HL-60/S4 treated with retinoic acid at 250 ng/mL for 4 days and 3 days (cell line): ENCODE results near the gene DCTN3.

ENCODE experiments used
- in situ Hi-C: fragments of 300-500 bp; cut with MboI; formaldehyde crosslinking; loops from 2 replicates; pipeline ENCODE4 v1.7.0; 2022; ENCODE audit warnings: low sequenced_read_pairs

The DCTN3 gene

DNA sequence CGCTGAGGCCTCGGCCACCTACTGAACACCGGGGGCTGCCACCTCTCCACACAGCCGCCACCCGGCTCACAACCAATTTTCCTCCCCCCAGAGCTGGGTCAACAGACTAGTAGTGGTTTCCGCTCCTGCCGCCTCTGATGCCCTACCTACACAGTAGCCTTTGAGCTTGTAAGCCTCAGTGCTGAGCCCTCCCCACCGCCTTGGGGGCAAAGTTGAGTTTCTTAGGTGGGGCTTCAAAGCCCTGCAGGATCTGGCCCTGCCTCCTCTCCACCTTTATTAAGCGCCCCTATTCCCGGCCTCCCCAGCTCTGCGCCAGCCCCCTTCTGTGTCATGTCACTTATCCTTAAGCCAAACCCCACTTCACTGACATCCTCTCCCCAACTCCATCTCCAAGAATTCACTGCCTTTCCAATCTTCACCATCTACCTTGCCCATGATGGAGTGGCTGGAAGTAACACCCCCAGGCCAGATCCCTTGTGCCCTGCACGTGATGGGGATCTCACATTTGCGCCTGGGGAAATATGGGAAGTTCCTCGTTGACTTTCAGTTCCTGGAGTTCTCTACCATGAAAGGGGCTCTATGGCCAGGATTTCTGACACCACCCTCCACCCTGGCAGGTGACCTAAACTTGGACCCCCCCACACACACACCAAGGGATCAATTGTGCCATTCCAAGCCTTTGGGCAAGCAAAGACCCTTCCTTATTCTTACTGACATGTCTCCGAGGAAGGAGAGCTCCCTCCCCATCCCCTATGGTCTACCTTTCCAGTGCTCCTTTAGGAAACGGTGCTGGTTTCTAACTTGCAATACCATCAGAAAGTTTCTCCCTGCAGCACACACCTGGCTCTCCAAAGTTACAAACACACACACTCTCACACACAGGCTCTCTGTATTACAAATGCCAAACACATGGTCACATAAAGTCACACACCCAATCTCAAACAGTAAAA is 28.1 kb downstream of the DCTN3 start:
- in situ Hi-C loops: loop anchor here (25.0 kb wide), 1 partner anchor 155 kb away; no protein-coding TSS in a partner anchor

DNA sequence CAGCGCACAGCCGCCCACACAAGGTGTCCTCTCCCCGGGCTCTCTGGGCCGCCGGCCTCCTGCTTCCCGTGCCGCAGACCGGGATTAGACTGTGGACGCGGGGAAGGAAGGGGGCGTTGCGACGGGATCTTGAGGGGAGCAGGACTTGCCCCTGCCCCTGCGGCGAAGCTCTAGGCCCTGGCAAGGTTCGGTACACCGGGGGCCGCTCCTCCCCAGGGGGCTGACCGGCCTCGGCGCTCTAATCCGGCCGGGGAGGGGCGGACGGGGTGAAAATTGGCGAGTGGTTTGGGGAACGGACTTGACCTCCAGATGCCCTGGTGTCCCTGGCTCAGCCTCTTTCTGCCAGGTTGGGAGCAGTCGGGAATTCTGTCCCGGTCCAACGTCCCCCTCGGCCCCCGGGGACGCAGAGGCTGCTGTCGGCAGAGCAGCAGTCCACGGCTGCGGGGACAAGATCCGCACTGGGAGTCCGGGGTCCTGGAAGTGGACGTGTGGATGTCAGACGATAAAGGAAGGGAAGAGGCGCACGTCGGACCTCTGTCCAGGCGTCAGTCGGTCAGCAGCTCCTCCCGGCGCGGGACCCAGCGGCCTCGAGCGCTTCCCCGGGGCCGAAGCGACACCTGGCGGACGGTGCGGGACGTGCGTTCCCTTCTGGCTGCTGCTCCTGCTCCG is 28.9 kb downstream of the DCTN3 start:
- in situ Hi-C loops: loop anchor here (25.0 kb wide), 1 partner anchor 154 kb away; no protein-coding TSS in a partner anchor

DNA sequence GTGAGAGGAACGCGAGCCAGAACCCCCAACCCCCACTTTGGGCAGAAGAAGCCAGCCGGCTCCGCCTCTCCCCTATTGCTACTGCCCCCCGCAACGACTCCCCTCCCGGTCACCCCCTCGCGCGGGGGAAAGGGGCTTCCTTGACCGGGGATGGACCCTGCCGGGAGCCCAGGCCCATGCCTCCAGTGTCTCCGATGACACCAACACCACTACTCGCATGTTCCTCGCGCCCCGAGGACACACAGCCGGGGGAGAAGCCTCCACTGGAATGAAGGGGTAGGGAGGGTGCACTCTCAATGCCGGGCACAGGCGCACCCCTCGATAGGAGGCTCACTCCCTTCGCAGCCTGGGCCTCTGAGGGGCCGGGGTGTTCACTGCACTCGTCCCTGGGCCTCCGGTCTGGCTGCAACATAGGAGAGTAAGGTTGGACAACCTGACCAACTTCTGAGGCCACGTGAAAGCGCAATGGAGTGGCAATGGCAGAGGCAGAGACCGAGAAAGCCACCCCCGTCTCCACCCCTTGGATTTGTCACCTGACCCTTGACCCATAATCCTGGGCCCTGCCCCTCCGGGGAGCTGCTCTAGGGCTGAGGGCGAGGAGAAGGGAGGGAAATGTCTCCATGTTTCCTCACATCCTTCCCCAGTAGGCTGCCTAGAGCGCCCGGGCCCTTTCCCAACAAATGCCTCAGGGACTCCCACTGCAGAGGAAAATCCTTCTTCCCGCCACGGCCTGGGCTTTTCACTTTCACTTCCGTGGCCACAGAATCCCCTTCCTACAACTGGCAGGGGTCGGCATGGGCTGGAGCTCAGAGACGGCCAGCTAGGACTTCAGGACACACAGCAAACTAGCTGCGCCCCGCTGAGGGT is 29.7 kb downstream of the DCTN3 start:
- in situ Hi-C loops: loop anchor here (25.0 kb wide), 1 partner anchor 153 kb away; no protein-coding TSS in a partner anchor

DNA sequence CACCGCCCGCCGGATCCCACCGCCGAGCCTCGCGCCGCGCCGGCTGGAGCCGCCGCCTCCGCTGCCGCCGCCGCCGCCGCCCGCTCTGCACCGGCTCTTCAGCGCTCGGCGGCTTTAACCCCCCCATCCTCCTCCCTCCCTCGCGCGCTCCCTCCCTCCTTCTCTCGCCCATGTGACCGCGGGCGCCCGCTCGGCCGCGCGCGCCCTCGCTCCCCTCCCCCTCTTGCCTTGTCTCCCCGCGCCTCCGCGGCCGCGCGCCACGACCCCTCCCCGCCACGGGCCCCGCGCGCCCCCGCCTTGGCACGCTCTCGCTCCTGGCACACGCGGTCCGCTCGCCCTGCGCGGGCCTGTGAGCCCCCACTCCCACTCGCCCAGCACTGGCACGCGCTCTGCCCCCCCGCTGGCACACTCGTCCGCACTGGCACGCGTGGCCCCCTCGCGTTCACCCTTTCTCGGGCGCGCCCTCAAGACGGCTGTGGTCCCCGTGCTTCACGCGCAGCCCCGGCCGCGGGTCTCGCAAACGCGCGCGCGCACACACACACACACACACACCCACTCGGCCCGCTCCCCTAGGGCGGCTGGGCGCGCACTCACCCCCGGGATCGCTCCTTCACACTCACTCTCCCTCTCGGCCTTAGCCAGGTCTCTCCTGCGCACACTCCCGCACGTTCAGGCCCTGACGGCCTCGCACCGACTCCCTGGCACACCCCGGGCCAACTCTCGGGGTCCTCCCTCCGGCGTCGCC is 30.5 kb downstream of the DCTN3 start, which contains the start of gene CNTFR:
CNTFR (minus strand) TSS at position 89 of the 745 bp plus-strand sequence. CDS start 20,743 bp downstream, outside the sequence.
- in situ Hi-C loops: loop anchor here (25.0 kb wide), 1 partner anchor 153 kb away; no protein-coding TSS in a partner anchor

DNA sequence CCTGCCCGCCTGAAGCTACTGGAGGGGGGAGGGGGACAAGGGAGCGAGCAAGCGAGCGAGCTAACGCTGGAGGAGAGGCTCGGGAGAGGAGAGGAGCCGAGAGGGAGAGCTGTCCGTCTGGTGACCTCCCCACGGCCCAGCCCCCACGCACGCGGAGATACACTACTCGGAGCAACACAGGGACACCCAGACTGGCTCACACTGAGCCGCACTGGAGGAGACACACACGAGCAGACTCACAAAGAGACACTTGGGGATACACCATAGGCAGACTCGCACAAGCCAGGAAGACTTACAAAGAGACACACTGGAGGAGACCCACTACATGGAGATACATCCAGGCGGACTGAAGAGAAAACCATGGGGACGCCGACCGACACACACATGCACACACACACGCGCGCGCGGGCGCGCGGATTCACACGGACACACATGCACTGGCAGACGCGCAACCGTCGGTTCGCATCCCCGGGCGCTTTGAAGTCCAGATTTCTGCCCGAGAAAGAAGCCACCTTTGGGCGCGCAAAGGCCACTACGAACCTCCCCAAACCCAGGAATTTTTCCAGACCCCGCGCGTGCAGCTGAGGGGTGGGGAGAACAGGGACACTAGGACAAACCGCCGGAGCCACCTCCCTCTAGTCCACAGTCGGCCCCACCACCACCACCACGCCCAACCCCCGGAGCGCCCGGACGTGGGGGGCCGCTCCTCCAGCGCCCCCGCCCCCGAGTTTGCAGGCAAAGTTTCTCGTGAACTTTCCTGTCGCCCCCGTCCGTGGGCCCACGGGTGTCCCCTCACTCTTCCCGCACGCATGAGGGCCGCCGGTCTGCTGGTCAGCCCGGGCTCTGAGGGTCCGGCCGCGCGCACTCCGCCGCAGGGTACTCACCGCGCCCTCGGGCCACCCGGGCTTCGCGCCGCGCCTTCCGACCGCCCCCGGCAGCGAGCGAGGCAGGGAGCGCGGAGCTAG is 31.3 kb downstream of the DCTN3 start:
- in situ Hi-C loops: loop anchor here (25.0 kb wide), 1 partner anchor 152 kb away; no protein-coding TSS in a partner anchor

DNA sequence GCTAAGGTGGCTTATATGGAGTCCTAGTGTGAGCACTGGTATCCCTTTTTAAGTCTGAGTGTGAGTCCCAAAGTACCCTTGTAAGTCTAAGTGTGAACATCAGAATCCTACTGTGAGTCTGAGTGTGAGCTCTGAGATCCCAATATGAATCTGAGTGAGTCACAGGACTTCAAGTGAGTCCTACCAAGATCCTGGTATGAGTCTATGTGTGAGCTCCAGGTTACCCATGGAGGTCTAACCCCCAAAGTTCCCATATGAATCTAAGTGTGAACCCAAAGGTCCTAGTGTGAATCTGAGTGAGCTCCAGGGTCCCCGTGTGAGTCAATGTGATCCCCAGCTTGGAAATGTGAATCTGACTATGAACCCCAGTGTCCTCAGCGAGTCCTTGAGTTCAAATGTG is 33.0 kb downstream of the DCTN3 start:
- in situ Hi-C loops: loop anchor here (25.0 kb wide), 1 partner anchor 150 kb away; no protein-coding TSS in a partner anchor

DNA sequence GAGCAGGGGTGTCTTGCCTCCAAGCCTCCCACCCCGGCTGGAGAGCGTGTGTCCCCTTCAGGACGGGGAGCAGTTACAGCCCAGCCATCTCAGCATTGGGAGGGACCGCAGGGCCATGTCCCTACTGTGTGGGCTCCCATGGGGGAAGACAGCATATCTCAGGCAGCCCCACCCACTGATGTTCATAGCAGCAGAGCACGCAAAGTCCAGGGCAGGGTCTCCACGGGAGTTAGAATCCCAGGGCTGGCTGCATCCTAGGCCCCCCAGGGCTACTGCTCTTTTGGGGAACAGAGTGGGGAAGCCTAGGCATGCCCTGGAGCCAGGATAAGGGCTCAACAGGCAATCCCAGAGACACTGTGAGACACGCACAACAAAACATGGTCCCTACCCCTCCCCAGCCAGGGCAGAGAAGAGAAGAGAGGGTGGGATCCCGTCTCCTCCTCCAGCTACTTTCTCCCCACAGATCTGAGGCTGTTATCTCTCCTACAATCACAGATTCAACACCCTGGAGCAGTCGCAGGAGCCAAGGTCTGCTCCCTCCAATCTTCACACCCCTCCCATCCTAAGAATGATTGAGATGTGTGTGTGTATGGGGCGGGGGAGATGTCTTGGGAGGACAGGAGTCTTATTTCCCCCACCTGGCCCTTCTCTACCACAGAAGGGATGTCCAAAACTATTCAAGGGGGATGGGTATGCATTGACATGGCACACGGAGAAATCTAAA is 34.2 kb downstream of the DCTN3 start:
- in situ Hi-C loops: loop anchor here (25.0 kb wide), 1 partner anchor 149 kb away; no protein-coding TSS in a partner anchor

DNA sequence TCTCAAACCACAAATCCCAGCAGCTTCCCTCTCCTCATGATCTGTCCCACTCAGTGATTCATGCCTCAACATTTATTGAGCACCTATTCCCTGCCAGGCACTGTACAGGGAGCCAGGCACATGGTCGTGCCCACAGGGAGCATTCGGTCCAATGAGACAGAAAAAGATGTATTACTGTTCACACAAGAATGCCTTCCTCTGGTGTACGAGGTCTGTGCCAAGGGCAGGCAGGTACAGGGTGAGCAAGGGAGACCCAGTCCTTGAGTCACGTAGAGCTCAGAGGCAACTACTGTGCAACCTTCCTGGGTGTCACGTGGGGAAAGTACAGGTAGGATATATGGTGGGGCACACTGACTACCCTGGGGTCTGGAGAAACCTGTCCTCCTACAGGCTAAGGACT is 35.3 kb downstream of the DCTN3 start:
- in situ Hi-C loops: loop anchor here (25.0 kb wide), 1 partner anchor 148 kb away; no protein-coding TSS in a partner anchor

DNA sequence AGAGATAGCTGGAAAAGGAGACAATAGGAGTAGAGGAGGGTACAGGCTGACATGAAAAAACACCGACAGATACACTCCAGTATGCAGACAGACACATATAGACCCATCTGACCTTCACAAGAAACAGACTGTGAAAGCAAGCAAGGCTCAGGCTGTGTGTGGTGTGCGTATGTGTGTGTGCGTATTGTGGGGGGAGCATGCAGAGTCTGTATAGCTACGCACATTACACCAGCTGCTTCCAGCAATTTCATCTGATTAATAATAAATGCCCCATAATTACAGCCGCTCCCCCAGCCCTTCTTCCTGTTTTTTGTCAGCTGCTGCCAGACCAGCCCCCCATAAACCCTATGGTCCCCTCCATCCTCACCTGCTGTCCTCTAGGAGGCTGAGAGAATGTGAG is 37.5 kb downstream of the DCTN3 start:
- in situ Hi-C loops: loop anchor here (25.0 kb wide), 1 partner anchor 145 kb away; no protein-coding TSS in a partner anchor

DNA sequence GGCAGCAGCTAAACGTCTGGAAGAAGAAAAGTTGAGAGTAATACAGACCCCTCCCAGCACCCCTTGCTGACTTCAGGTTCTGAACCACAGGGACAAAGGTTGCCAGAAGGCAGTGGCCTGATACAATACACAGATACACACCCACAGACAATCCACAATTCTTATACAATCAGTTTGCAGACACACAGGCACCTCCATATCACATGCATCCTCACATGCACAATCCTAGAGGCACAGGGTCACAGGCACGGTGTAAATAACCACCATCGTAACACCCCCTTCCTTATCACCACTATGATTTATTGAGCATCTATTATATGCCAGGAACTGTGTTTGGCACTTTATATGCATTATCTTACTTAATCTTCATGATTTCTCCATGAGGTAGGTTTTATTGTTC is 39.0 kb downstream of the DCTN3 start:
- in situ Hi-C loops: loop anchor here (25.0 kb wide), 1 partner anchor 144 kb away; no protein-coding TSS in a partner anchor

DNA sequence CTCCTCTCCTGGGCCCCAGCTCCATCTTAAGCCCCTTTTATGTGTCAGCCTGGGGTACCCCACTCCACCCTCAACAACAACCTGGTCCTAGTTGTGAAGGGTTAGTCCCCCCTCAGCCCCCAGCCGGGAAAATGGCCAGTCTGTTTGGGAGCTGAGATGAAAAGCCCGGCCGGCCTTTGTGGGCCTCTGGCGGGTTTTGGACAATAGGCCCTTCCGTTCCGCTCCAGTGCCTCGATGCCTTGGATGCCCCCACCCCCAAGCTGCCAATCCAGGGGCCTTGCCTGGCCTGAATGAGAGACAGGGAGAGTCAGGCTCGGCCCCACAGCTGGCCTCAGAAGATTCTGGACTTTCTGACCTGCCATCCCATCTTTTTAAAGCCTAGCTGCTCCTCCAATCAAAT is 39.9 kb downstream of the DCTN3 start:
- in situ Hi-C loops: loop anchor here (25.0 kb wide), 1 partner anchor 143 kb away; no protein-coding TSS in a partner anchor

DNA sequence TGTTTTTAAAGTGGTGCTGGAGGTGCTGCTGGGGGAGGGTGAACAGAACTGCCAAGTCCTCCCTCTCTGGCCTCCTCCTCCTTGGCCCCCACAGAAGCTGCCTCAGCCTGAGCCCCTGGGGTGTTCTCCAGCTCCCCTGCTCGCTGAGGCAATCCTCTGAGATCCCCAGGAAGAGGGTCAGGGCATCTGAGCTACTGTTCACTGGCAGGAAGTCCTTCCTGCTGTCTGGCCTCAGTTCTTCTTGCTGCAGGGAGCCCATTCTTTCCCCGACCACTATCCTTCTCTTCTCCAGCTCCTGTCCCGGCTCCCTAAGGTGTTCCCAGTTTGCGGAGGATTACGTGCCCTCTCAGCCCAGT is 40.5 kb downstream of the DCTN3 start:
- in situ Hi-C loops: loop anchor here (25.0 kb wide), 1 partner anchor 142 kb away; no protein-coding TSS in a partner anchor

DNA sequence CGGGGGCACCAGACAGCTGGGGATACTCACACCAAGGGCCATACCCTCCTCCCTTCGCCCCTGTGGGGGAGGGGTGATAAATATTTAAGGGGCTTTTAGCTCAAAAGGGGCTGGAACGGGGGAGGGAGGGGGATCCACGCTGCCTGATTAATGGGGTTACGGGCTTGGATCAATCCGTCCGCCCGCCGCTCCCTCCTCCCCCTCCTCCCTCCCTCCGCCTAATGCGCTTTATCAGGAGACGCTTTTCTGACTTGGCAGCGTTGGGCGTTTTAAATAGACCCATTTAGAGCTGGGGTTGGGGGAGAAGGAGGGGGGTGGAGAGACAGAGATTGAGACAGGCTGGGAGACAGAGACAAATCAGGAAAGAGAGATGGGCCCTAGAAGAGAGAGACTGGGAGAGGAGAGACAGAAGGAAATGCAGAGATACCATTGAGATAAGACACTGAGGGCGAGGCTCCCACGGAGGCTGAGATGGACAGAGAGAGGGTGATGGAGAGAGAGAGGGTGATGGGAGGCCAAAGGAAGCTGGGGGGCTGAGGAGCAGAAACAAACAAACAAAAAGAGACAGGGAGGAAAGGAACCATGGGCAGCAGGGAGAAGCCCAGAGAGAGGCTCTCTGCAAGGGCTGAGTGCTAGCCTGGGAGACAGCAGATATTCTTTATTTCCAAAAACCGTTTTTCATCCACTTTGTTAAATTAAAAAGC is 41.0 kb downstream of the DCTN3 start:
- in situ Hi-C loops: loop anchor here (25.0 kb wide), 1 partner anchor 142 kb away; no protein-coding TSS in a partner anchor

DNA sequence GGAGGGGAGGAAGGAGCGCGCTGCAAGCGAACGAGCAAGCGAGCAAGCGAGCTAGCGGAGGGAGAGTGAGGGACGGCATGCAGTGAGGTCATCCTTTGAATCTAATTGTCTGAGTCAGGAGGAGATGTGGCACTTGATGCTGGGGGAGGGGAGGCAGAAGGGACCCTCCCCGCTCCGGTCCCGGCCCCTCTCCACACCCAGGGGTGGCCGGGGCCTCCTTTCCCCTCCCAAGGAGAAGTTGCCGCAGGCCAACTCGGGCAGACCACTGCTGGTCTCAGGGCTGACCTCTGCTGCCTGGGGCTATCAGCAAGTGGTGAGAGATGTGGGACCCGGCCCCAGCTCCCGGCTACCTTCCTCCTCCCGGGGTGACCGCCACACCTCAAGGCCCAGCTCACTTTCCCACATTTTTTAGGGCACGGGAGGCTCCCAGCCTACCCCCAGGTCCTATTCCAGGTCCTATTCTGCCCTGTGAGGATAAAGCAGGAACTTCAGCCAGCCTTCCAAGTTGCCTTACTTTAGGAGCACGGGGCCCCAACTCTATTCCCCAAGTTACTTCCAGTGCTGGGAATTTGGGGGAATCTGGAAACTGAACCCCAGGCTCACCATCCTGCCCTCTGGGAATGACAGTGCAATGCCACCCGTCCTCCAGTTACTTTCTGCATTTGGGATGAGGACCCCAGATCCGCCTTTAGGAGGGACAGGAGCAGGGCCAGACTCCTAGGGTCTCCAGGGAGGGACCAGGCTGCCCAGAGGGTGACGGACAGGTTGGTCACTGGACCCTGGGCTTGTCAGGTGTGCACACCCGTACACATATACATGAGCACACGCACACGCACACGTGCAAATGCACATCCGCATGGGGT is 41.8 kb downstream of the DCTN3 start:
- in situ Hi-C loops: loop anchor here (25.0 kb wide), 1 partner anchor 141 kb away; no protein-coding TSS in a partner anchor

DNA sequence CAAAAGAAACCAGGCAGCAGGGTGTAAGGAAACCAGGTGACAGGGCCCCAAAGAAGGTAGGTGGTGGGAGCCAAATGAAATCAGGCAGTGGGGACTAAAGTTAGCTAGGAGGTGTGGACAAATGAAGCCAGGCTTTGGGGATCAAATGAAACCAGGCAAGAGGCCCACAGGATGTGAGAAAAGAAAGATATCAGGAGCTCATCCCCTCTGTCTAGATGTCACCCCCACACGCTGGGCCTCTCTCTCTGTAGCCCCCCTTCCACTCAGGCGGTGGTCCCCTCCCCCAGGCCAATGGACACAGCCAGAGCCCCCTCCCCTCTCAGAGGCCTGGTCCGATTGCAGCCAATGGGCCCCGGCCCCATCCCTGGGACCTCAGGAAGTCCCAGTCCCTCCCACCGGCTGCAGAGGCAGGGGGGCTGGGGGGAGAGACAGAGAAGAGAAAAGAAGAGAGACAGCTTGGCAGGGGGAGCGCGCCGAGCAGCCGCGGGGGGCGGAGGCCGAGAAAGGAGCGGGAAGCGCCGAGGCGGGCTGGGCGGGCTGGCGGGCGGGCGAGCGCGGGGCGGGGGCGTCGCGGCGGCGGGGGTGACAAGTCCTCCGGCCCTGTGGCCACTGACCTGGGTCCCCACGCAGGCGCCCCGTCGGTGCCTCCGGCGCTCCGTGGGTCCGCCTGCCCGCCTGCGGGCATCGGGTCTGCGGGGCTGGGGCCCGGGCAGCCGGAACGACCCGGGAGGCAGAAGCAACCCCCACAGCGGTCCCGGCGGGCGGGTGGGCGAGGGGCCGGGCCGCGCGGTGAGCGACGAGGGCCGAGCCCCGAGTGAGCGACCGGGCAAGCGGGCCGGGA is 42.7 kb downstream of the DCTN3 start:
- in situ Hi-C loops: loop anchor here (25.0 kb wide), 1 partner anchor 140 kb away; no protein-coding TSS in a partner anchor
